ENCODE results near the gene RTN3.

Gene RTN3

DNA sequence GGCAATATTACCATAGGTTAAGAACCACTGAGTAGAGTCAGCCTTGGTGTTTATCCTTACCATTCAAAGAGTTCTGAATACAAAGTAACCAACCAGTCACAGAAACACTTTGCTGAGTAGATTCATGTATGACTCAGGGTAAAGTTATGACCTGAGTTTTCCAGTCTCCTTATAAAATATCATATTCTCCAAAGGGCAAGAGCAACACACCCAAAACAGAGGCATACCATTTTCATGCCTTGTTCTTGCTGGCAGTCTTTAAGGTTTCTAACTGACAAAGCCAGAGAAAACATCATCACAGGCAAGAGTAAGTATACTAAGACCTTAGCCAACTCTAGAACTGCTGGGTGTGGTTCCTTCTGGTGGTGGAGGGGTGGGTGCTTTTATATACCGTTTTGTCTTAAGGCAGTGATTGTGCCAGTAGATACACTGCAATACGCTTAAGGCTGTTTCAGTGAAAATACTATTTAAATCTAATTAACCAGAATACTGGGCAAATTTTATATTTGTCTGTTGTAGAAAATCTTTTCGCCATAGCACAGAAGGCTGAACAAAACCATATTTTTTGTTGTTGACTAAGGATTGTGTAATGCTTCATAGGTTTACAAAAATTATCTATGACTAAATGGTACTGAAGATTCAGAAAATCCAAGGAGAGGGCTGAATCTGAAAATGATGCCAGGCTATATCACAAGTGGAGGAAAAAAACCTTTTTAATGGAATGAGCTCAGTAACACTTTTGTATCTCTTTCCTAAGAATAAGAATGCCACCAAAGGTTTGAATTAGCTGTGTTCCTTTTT is 13.1 kb upstream of the RTN3 start:
- H3K4me3 ChIP-seq (ENCODE audit: severe bottlenecking): no peak overlapping the region
- peaks cover 42% of the 10 kb centered on the region for H3K36me3 ChIP-seq (ENCODE audit: low read depth)
- DNase-seq (ENCODE audit: low spot score): no peak
- peaks cover 58% of the 10 kb centered on the region for H3K4me1 ChIP-seq (ENCODE audit: insufficient read depth, poor library complexity, severe bottlenecking)
- peak overlapping the region; percentile 90 for H3K27ac ChIP-seq (ENCODE audit: poor library complexity, severe bottlenecking)
- ATAC-seq (ENCODE audit: low read depth): peak; percentile 71
- H3K9me3 ChIP-seq (ENCODE audit: severe bottlenecking): no peaks in the 10 kb centered on the region
- H3K27me3 ChIP-seq (ENCODE audit: insufficient read depth, poor library complexity, severe bottlenecking): no peaks in the 10 kb centered on the region
- TF ChIP-seq, protein P1, sequence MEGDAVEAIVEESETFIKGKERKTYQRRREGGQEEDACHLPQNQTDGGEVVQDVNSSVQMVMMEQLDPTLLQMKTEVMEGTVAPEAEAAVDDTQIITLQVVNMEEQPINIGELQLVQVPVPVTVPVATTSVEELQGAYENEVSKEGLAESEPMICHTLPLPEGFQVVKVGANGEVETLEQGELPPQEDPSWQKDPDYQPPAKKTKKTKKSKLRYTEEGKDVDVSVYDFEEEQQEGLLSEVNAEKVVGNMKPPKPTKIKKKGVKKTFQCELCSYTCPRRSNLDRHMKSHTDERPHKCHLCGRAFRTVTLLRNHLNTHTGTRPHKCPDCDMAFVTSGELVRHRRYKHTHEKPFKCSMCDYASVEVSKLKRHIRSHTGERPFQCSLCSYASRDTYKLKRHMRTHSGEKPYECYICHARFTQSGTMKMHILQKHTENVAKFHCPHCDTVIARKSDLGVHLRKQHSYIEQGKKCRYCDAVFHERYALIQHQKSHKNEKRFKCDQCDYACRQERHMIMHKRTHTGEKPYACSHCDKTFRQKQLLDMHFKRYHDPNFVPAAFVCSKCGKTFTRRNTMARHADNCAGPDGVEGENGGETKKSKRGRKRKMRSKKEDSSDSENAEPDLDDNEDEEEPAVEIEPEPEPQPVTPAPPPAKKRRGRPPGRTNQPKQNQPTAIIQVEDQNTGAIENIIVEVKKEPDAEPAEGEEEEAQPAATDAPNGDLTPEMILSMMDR (IDR thresholded peaks at IDR 0.05; ENCODE audit: poor library complexity, severe bottlenecking): no peak

DNA sequence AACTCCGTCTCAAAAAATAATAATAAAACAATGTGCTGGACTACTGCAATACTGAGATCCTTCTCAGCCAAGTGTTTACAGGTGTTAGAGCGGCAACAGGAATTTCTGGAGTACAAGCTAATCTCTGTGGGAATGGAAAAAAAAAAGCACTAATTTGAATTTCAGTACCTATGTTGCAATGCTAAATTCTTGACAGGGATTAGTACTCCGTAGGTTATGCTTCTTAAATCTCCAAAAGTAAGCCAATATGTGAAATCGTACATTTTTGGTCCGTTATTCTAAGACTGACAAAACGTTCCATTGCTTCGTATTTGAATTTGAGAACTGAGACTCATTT is 11.2 kb upstream of the RTN3 start:
- peak overlapping the region; percentile 90 for H3K27ac ChIP-seq (ENCODE audit: poor library complexity, severe bottlenecking)
- ATAC-seq (ENCODE audit: low read depth) (no peak), DNase-seq (ENCODE audit: low spot score) (no peak)
- peaks cover 27% of the 10 kb centered on the region for H3K36me3 ChIP-seq (ENCODE audit: low read depth)
- TF ChIP-seq, protein P1 (IDR thresholded peaks at IDR 0.05; ENCODE audit: poor library complexity, severe bottlenecking): no peak
- no peaks in the 10 kb centered on the region for H3K27me3 ChIP-seq (ENCODE audit: insufficient read depth, poor library complexity, severe bottlenecking)
- no peaks in the 10 kb centered on the region for H3K9me3 ChIP-seq (ENCODE audit: severe bottlenecking)
- H3K4me1 ChIP-seq (ENCODE audit: insufficient read depth, poor library complexity, severe bottlenecking): peaks cover 46% of the 10 kb centered on the region
- peak overlapping the region; percentile 76 for H3K4me3 ChIP-seq (ENCODE audit: severe bottlenecking)

DNA sequence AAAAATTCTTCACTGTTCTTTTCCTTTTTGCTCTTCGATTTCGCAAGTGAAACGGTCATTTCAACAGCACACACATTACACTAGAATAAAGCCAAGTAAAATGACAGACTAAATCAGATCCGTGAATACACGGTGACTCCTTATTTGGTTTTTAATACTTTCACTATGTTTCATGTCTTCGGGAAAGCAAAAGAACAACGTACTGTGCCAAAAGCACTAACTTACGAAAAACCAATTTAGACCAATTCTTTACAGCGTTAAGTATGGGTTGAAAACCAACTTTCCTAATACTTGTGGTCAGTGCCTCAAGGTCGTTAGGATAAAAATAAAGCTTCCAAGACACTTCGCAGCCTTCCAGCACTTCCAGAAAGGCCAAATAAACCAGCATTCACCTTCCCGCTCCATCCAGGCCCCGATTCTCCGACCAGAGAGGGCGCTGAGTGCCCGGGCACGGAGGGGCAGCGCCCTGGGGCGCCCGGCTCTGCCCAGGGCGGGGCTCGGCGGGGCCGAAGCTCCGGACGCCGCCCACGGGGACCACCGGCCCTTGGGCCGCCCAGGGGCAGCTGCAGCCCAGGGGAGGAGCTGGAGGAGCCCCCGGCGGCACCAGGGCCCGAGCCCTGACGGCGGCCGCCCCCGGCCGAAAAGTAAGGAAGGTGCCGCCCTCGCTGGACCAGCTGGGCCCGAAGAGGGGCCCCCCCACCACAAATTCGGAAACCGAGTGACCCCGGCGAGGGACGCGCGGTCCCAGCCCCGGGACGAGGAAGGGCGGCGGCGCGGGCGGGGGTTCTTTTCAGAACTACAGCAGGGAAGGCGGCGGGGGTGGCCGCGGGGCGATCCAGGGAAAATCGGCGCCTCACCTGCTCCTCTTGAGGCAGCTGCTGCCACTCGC is 10.6 kb upstream of the RTN3 start:
- DNase-seq (ENCODE audit: low spot score): no peak
- Histone ChIP-seq H3K4me1 (ENCODE audit: insufficient read depth, poor library complexity, severe bottlenecking) (peaks cover 46% of the 10 kb centered on the region), H3K27ac (ENCODE audit: poor library complexity, severe bottlenecking) (peak overlapping the region; percentile 90), H3K9me3 (ENCODE audit: severe bottlenecking) (no peaks in the 10 kb centered on the region), H3K27me3 (ENCODE audit: insufficient read depth, poor library complexity, severe bottlenecking) (no peaks in the 10 kb centered on the region), H3K4me3 (ENCODE audit: severe bottlenecking) (peak overlapping the region; percentile 76), H3K36me3 (ENCODE audit: low read depth) (peaks cover 27% of the 10 kb centered on the region)
- ATAC-seq (ENCODE audit: low read depth): peak; percentile 3; the same call in 1 of the 3 replicates
- TF ChIP-seq, protein P1 (IDR thresholded peaks at IDR 0.05; ENCODE audit: poor library complexity, severe bottlenecking): peak; percentile 62

DNA sequence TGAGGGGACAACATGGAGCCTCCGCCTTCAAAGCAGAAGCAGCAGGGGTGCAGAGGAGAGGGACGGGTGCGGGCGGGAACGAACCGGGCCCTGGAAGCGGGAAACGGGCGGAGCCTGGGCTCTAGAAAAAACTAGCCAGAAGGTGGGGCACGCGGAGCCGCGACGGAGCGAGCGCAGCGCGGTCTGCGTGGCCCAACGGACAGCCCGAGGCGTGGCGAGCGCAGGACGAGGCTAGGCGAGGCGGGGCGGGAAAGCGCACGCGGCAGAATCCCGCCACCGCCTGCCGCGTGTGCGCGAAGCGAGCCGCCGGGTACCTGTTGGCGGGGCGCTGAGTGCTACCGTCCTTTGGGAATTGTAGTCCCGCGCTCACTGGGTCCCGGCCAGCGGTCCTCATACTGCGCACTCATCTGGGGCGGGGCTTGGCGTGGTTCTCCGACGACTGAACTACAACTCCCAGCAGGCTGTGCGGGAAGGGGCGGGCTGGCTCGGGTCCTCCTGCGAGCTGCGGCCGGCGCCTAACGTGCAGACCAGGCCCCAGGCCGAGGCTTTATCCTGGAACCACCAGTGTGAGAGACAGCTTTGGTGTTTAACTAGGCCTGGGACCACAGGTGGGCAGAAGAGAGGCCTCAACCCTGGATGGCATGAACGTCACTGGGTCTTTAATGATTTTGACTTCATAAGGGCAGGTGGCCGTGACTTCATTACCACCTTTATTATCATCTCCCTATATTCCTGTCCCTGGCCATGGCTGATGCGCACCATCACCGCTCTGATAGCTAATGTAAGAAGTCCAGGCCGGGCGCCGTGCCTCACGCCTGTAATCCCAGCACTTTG is 9.8 kb upstream of the RTN3 start, which contains the start of gene ATL3:
Gene ATL3, minus strand, starts transcription at position 55 of the 834 bp plus-strand sequence. Its CDS starts 41 bp downstream, at position 14.
- Histone ChIP-seq H3K27ac (ENCODE audit: poor library complexity, severe bottlenecking) (peak within 1 kb of the TSS; percentile 90), H3K4me1 (ENCODE audit: insufficient read depth, poor library complexity, severe bottlenecking) (peaks cover 43% of the 10 kb centered on the region), H3K9me3 (ENCODE audit: severe bottlenecking) (no peaks in the 10 kb centered on the region), H3K36me3 (ENCODE audit: low read depth) (peaks cover 22% of the 10 kb centered on the region), H3K27me3 (ENCODE audit: insufficient read depth, poor library complexity, severe bottlenecking) (no peaks in the 10 kb centered on the region), H3K4me3 (ENCODE audit: severe bottlenecking) (peak within 1 kb of the TSS; percentile 76)
- peak; percentile 79 for ATAC-seq (ENCODE audit: low read depth)
- TF ChIP-seq, protein P1 (IDR thresholded peaks at IDR 0.05; ENCODE audit: poor library complexity, severe bottlenecking): no peak
- peak; percentile 98 for DNase-seq (ENCODE audit: low spot score)
